Prostate gland (tissue), 2 donors: Measurements from ENCODE around the gene TREML4.

Experiments
- POLR2A ChIP-seq: fragments of 450-650 bp; IDR thresholded peaks from one replicate; pipeline ENCODE4 v1.6.1; 2016; ENCODE audit warnings: antibody characterized with exemption, mild to moderate bottlenecking
- TF ChIP-seq, protein P1 (sequence below), 4 experiments: fragments of 200-600 bp in 2 of 4; fragments of 450-650 bp in 2 of 4; sonication (generic) in 2 of 4; IDR thresholded peaks; 1 replicate in 3 of 4; 2 replicates in 1 of 4; pipeline ENCODE4 v1.5.1; 2016 to 2019; ENCODE audit warnings: antibody characterized with exemption in 4 of 4, mild to moderate bottlenecking in 2 of 4, moderate library complexity in 2 of 4

DNA sequence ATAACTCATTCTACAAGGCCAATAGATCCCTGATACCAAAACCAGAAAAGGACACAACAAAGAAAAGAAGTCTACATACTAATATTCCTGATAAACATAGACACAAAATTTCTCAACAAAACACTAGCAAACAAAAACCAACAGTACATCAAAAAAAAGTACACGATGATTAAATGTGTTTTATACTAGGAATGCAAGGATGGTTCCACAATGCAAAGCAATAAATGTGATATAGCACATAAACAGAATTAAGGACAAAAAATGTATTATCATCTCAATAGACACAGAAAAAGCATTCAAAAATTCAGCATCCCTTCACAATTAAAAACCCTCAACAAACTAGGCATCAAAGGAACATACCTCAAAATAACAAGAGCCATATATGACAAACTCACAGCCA lies 35.1 kb downstream of the TREML4 start:
- TF ChIP-seq, protein P1, sequence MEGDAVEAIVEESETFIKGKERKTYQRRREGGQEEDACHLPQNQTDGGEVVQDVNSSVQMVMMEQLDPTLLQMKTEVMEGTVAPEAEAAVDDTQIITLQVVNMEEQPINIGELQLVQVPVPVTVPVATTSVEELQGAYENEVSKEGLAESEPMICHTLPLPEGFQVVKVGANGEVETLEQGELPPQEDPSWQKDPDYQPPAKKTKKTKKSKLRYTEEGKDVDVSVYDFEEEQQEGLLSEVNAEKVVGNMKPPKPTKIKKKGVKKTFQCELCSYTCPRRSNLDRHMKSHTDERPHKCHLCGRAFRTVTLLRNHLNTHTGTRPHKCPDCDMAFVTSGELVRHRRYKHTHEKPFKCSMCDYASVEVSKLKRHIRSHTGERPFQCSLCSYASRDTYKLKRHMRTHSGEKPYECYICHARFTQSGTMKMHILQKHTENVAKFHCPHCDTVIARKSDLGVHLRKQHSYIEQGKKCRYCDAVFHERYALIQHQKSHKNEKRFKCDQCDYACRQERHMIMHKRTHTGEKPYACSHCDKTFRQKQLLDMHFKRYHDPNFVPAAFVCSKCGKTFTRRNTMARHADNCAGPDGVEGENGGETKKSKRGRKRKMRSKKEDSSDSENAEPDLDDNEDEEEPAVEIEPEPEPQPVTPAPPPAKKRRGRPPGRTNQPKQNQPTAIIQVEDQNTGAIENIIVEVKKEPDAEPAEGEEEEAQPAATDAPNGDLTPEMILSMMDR (IDR thresholded peaks at IDR 0.05) = no peak
- TF ChIP-seq POLR2A = no peak
